ENCODE measurements around the gene ATF4.
"Not testable (repeated sequence)": the region's sequence is repeated elsewhere in the genome, so short reads cannot be mapped to it uniquely, and the experiment has no call there.

The ATF4 gene

GRCh38 chr22:39490135-39490798 lies 30.1 kb upstream of the ATF4 start:
- FAIRE-seq: peak; percentile 94

GRCh38 chr22:39490966-39491680 lies 29.2 kb upstream of the ATF4 start:
- FAIRE-seq: no peak

- no peak for FAIRE-seq
These were observed 28.7 kb upstream of the ATF4 start for GRCh38 chr22:39491696-39492095.

- FAIRE-seq: no peak
These were observed 28.2 kb upstream of the ATF4 start for GRCh38 chr22:39492186-39492585.

GRCh38 chr22:39493759-39494158 lies 26.6 kb upstream of the ATF4 start:
- FAIRE-seq: no peak

- no peak for FAIRE-seq
These were observed 25.8 kb upstream of the ATF4 start for GRCh38 chr22:39494471-39495120.

- FAIRE-seq: peak; percentile 90
These were observed 24.1 kb upstream of the ATF4 start for GRCh38 chr22:39496131-39496838.

GRCh38 chr22:39497429-39497828 lies 22.9 kb upstream of the ATF4 start:
- FAIRE-seq: no peak

GRCh38 chr22:39498368-39498767 lies 22.0 kb upstream of the ATF4 start:
- FAIRE-seq: no peak

- FAIRE-seq: no peak
These were observed 21.6 kb upstream of the ATF4 start for GRCh38 chr22:39498802-39499201.

GRCh38 chr22:39500101-39500500 lies 20.3 kb upstream of the ATF4 start:
- no peak for FAIRE-seq

GRCh38 chr22:39501644-39502108 lies 18.7 kb upstream of the ATF4 start:
- no peak for FAIRE-seq

- FAIRE-seq: no peak
These were observed 18.1 kb upstream of the ATF4 start, which contains the start of gene MIEF1 for GRCh38 chr22:39502109-39502788. Gene MIEF1, plus strand, starts transcription at chr22:39502290. Its CDS starts 9,005 bp downstream, at chr22:39511295.

- no peak for FAIRE-seq
These were observed 17.5 kb upstream of the ATF4 start for GRCh38 chr22:39502789-39503409.

- FAIRE-seq: no peak
These were observed 16.7 kb upstream of the ATF4 start for GRCh38 chr22:39503630-39504029.

- no peak for FAIRE-seq
These were observed 16.3 kb upstream of the ATF4 start for GRCh38 chr22:39504071-39504470.

GRCh38 chr22:39507021-39507420 lies 13.3 kb upstream of the ATF4 start:
- not testable (repeated sequence) for FAIRE-seq

GRCh38 chr22:39508393-39508792 lies 12.0 kb upstream of the ATF4 start:
- FAIRE-seq: no peak

GRCh38 chr22:39510529-39511149 lies 9.7 kb upstream of the ATF4 start:
- no peak for FAIRE-seq

GRCh38 chr22:39511226-39511625 lies 9.1 kb upstream of the ATF4 start:
- no peak for FAIRE-seq

- FAIRE-seq: no peak
These were observed 8.3 kb upstream of the ATF4 start for GRCh38 chr22:39512026-39512425.

GRCh38 chr22:39513791-39514190 lies 6.6 kb upstream of the ATF4 start:
- no peak for FAIRE-seq
